PC-9 (cell line): ENCODE results near the gene CCNH.

ENCODE experiments used
- EZH2 ChIP-seq: fragments of 200-600 bp; sonication (generic); IDR thresholded peaks from 2 replicates; pipeline ENCODE4 v1.8.0; 2017; ENCODE audit warnings: antibody characterized with exemption, low read depth
- TF ChIP-seq, protein P1 (sequence below): fragments of 200-600 bp; sonication (generic); conservative IDR thresholded peaks from 2 replicates; pipeline ENCODE4 v1.6.1; 2017; ENCODE audit warnings: mixed run types, antibody characterized with exemption, mild to moderate bottlenecking, moderate library complexity

DNA sequence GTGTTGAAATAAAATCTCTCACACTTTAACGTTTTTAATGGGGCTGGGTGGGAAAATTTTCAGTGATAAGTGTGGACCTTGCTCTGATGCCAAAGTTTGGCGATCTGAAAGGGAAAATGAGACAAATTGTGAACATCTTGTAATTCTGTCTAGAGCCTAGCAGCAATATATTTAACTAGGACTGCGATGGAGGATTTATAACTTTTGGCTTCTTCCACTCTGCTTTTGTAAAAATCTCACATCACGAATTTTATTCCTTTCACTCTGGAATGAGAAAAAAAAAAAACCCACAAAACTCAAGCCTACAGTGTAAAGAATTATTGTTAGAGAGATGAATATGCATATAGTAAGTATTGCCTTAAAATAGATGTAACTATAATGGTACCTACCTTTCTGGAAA, 19.9 kb downstream of the CCNH start:
- TF ChIP-seq, protein P1, sequence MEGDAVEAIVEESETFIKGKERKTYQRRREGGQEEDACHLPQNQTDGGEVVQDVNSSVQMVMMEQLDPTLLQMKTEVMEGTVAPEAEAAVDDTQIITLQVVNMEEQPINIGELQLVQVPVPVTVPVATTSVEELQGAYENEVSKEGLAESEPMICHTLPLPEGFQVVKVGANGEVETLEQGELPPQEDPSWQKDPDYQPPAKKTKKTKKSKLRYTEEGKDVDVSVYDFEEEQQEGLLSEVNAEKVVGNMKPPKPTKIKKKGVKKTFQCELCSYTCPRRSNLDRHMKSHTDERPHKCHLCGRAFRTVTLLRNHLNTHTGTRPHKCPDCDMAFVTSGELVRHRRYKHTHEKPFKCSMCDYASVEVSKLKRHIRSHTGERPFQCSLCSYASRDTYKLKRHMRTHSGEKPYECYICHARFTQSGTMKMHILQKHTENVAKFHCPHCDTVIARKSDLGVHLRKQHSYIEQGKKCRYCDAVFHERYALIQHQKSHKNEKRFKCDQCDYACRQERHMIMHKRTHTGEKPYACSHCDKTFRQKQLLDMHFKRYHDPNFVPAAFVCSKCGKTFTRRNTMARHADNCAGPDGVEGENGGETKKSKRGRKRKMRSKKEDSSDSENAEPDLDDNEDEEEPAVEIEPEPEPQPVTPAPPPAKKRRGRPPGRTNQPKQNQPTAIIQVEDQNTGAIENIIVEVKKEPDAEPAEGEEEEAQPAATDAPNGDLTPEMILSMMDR, result no peak
- TF ChIP-seq EZH2, result no peak
